H1 (cell line): Measurements from ENCODE around the gene ADPRHL1. TPM values are rescaled to one million over a fixed set of nuclear protein-coding genes. Genes with fewer than 3 reads are reported as not detected.

ENCODE experiments used
- CTCF ChIA-PET: fragments of 300-600 bp; sonication (Branson Sonifier 250); formaldehyde crosslinking; loops from one replicate; lab custom pipeline; 2021; ENCODE audit not compliant: partially characterized antibody; lab: Charles Lee
- POLR2A ChIA-PET: fragments of 300-600 bp; sonication (Branson Sonifier 250); formaldehyde crosslinking; loops from one replicate; lab custom pipeline; 2021; ENCODE audit warnings: inconsistent platforms; ENCODE audit not compliant: partially characterized antibody; lab: Charles Lee
- DNase-seq, 2 experiments: peaks; one replicate each; pipeline versions ENCODE4 v3.0.0 to v3.0.0-alpha.2; 2010 to 2022; ENCODE audit warnings: low spot score in 2 of 2, low read depth in 1 of 2, mixed read lengths in 1 of 2
- FAIRE-seq: peaks from 2 replicates; lab custom pipeline; 2011; peaks lifted over from hg19 to GRCh38; lab: Jason Lieb, UNC
- H2AFZ ChIP-seq: 2 replicates; pipeline ENCODE4 v1.8.1; 2012; ENCODE audit warnings: low read length, inconsistent platforms
- H2AK5ac ChIP-seq: 2 replicates; pipeline ENCODE4 v1.6.1; 2013; ENCODE audit warnings: low read depth, low read length
- H2BK120ac ChIP-seq: replicated peaks from 2 replicates; pipeline ENCODE3; 2013; ENCODE audit warnings: low read depth, low read length, inconsistent platforms
- H2BK12ac ChIP-seq: 2 replicates; pipeline ENCODE4 v1.6.1; 2013; ENCODE audit warnings: low read depth, low read length
- H2BK15ac ChIP-seq: 2 replicates; pipeline ENCODE4 v1.6.1; 2013; ENCODE audit warnings: low read length
- H2BK20ac ChIP-seq: 2 replicates; pipeline ENCODE4 v1.6.1; 2013; ENCODE audit warnings: low read length
- H2BK5ac ChIP-seq: 2 replicates; pipeline ENCODE4 v1.6.1; 2013; ENCODE audit warnings: low read depth, low read length
- H3K14ac ChIP-seq: 2 replicates; pipeline ENCODE4 v1.6.1; 2013; ENCODE audit warnings: inconsistent platforms; ENCODE audit not compliant: insufficient read length
- H3K18ac ChIP-seq: 2 replicates; pipeline ENCODE4 v1.6.1; 2013; ENCODE audit warnings: low read length; ENCODE audit errors: extremely low read depth
- H3K23ac ChIP-seq: 2 replicates; pipeline ENCODE4 v1.6.1; 2013; ENCODE audit warnings: inconsistent platforms; ENCODE audit not compliant: insufficient read length
- H3K23me2 ChIP-seq: 2 replicates; pipeline ENCODE4 v1.6.1; 2013; ENCODE audit warnings: low read depth, low read length
- H3K27ac ChIP-seq: 2 replicates; pipeline ENCODE4 v1.6.1; 2011; ENCODE audit warnings: low read depth, low read length, inconsistent platforms
- H3K27me3 ChIP-seq, 4 experiments: replicated peaks in 1 of 4; 1 replicate in 1 of 4; 2 replicates in 3 of 4; pipeline versions ENCODE4 v1.6.1 to v1.8.1; 2011 to 2013; ENCODE audit warnings: low read length in 3 of 4, mild to moderate bottlenecking in 3 of 4, inconsistent platforms in 2 of 4, mixed read lengths in 2 of 4, moderate library complexity in 1 of 4; ENCODE audit not compliant: control insufficient read depth in 3 of 4, insufficient read depth in 3 of 4; ENCODE audit errors: extremely low read depth in 1 of 4
- H3K36me3 ChIP-seq, 4 experiments: 2 replicates each; pipeline versions ENCODE4 v1.6.1 to v1.8.1; 2011 to 2013; ENCODE audit warnings: mild to moderate bottlenecking in 4 of 4, low read length in 3 of 4, moderate library complexity in 2 of 4, control low read depth in 1 of 4, inconsistent platforms in 1 of 4; ENCODE audit not compliant: insufficient read depth in 4 of 4, control insufficient read depth in 2 of 4
- H3K4ac ChIP-seq: replicated peaks from 2 replicates; pipeline ENCODE3; 2013; ENCODE audit warnings: low read length, low read depth, mixed read lengths, inconsistent platforms; ENCODE audit not compliant: insufficient read length
- H3K4me1 ChIP-seq, 4 experiments: replicated peaks in 1 of 4; 1 replicate in 1 of 4; 2 replicates in 3 of 4; pipeline versions ENCODE4 v1.6.1 to v1.8.1; 2011 to 2013; ENCODE audit warnings: low read length in 3 of 4, inconsistent platforms in 2 of 4, mixed read lengths in 1 of 4; ENCODE audit not compliant: insufficient read depth in 4 of 4, control insufficient read depth in 3 of 4
- H3K4me2 ChIP-seq, 2 experiments: 2 replicates each; pipeline versions ENCODE4 v1.6.1 to v1.8.1; 2011 to 2013; ENCODE audit warnings: low read depth in 2 of 2, low read length in 2 of 2, control low read depth in 1 of 2, inconsistent platforms in 1 of 2, mild to moderate bottlenecking in 1 of 2; ENCODE audit not compliant: insufficient read depth in 1 of 2
- H3K4me3 ChIP-seq, 4 experiments: fragments of 200-600, 300-600 bp in 1 of 4; sonication (generic), shearing (Covaris generic), sonication (Bioruptor Twin) in 1 of 4; 2 replicates each; pipeline versions ENCODE4 v1.5.1 to v1.8.1; 2011 to 2016; ENCODE audit warnings: low read length in 4 of 4, low read depth in 3 of 4, control low read depth in 2 of 4, inconsistent platforms in 2 of 4, mild to moderate bottlenecking in 2 of 4, mixed read lengths in 1 of 4, moderate library complexity in 1 of 4; ENCODE audit not compliant: insufficient read depth in 2 of 4; ENCODE audit errors: extremely low read depth in 1 of 4
- H3K56ac ChIP-seq: replicated peaks from 2 replicates; pipeline ENCODE3; 2013; ENCODE audit warnings: low read depth, mild to moderate bottlenecking, mixed read lengths, low read length, inconsistent platforms; ENCODE audit not compliant: insufficient read length
- H3K79me1 ChIP-seq: 2 replicates; pipeline ENCODE4 v1.6.1; 2013; ENCODE audit warnings: low read depth, low read length, control low read depth
- H3K79me2 ChIP-seq, 2 experiments: 2 replicates each; pipeline versions ENCODE4 v1.6.1 to v1.8.1; 2012 to 2013; ENCODE audit warnings: low read length in 2 of 2, mild to moderate bottlenecking in 2 of 2, inconsistent platforms in 1 of 2; ENCODE audit not compliant: insufficient read depth in 2 of 2, control insufficient read depth in 1 of 2
- H3K9ac ChIP-seq, 4 experiments: replicated peaks in 1 of 4; 1 replicate in 1 of 4; 2 replicates in 3 of 4; pipeline versions ENCODE4 v1.6.1 to v1.8.1; 2011 to 2013; ENCODE audit warnings: low read depth in 3 of 4, low read length in 3 of 4, control low read depth in 2 of 4, mild to moderate bottlenecking in 2 of 4, moderate library complexity in 2 of 4, inconsistent platforms in 1 of 4; ENCODE audit errors: extremely low read depth in 1 of 4
- H3K9me3 ChIP-seq, 2 experiments: 2 replicates each; pipeline versions ENCODE4 v1.6.1 to v1.8.1; 2012 to 2013; ENCODE audit warnings: mild to moderate bottlenecking in 2 of 2, moderate library complexity in 2 of 2, control low read depth in 1 of 2, inconsistent platforms in 1 of 2, low read depth in 1 of 2, low read length in 1 of 2, mixed read lengths in 1 of 2; ENCODE audit not compliant: insufficient read depth in 2 of 2
- H4K20me1 ChIP-seq, 2 experiments: replicated peaks in 1 of 2; 2 replicates each; pipeline versions ENCODE3 to v1.8.1; 2011 to 2013; ENCODE audit warnings: inconsistent platforms in 2 of 2, low read length in 2 of 2, mild to moderate bottlenecking in 1 of 2; ENCODE audit not compliant: insufficient read depth in 2 of 2, control insufficient read depth in 1 of 2
- H4K5ac ChIP-seq: 2 replicates; pipeline ENCODE4 v1.6.1; 2013; ENCODE audit warnings: low read length, low read depth, mixed read lengths, inconsistent platforms; ENCODE audit not compliant: insufficient read length
- H4K8ac ChIP-seq: 2 replicates; pipeline ENCODE4 v1.8.0; 2013; ENCODE audit warnings: mild to moderate bottlenecking, moderate library complexity, low read length, inconsistent platforms; ENCODE audit not compliant: insufficient read depth; ENCODE audit errors: extremely low read depth
- H4K91ac ChIP-seq: replicated peaks from 2 replicates; pipeline ENCODE3; 2013; ENCODE audit warnings: low read length, mixed read lengths, inconsistent platforms; ENCODE audit not compliant: insufficient read length
- HDAC6 ChIP-seq: IDR thresholded peaks from one replicate; pipeline ENCODE4 v1.7.1; 2012; ENCODE audit warnings: low read depth, mild to moderate bottlenecking, inconsistent platforms, low read length, moderate library complexity
- JUND ChIP-seq: IDR thresholded peaks from 2 replicates; pipeline ENCODE4 v1.6.1; 2011; ENCODE audit warnings: mild to moderate bottlenecking, improper control_type of control experiment, low read length
- MAFK ChIP-seq: IDR thresholded peaks from 2 replicates; pipeline ENCODE4 v1.6.1; 2012; ENCODE audit warnings: low read depth, mild to moderate bottlenecking, improper control_type of control experiment, low read length
- POLR2AphosphoS5 ChIP-seq: IDR thresholded peaks from 2 replicates; pipeline ENCODE4 v1.6.1; 2011; ENCODE audit warnings: low read depth, low read length
- RAD21 ChIP-seq, 2 experiments: IDR thresholded peaks in 1 of 2; conservative IDR thresholded peaks in 1 of 2; 2 replicates each; pipeline ENCODE4 v1.6.1; 2011; ENCODE audit warnings: low read depth in 2 of 2, low read length in 2 of 2, improper control_type of control experiment in 1 of 2, inconsistent platforms in 1 of 2, mild to moderate bottlenecking in 1 of 2, moderate library complexity in 1 of 2
- SAP30 ChIP-seq: fragments of 300-600 bp; sonication (generic); IDR thresholded peaks from 2 replicates; pipeline ENCODE4 v1.7.1; 2012; ENCODE audit warnings: low read length, moderate library complexity, mild to moderate bottlenecking, inconsistent platforms; ENCODE audit not compliant: insufficient read depth, insufficient replicate concordance
- SRF ChIP-seq: IDR thresholded peaks from 2 replicates; pipeline ENCODE4 v1.6.1; 2011; ENCODE audit warnings: mild to moderate bottlenecking, low read depth, low read length, moderate library complexity
- WGBS, 2 experiments: shearing (Covaris generic) in 1 of 2; methylation state at CpG; one replicate each; pipeline versions ENCODE4 v1.1.6 to v1.1.7; 2013 to 2015; ENCODE audit warnings: low lambda C conversion rate in 2 of 2, mixed read lengths in 2 of 2, inconsistent platforms in 1 of 2, low coverage in 1 of 2, missing lambda C conversion rate in 1 of 2; ENCODE audit not compliant: insufficient replicate concordance in 2 of 2, insufficient coverage in 1 of 2, insufficient read length in 1 of 2; ENCODE audit errors: extremely low coverage in 1 of 2, missing lambda C conversion rate in 1 of 2; 5-methylcytosine and 5-hydroxymethylcytosine counted together
- polyA plus RNA-seq, 7 experiments: library from polyadenylated mRNA; depleted of rRNA in 3 of 7; stranded (reverse) in 5 of 7; unstranded in 2 of 7; fragments of >200 nt in 5 of 7; fragments of 200-250 nt in 2 of 7; gene quantifications; 1 replicate in 5 of 7; 2 replicates in 1 of 7; 4 replicates in 1 of 7; pipeline versions ENCODE4 v1.2.1 to v1.2.3, GENCODE V29; 2011 to 2013; ENCODE audit warnings: missing spikeins in 2 of 7, mixed read lengths in 2 of 7
- total RNA-seq: library from RNA; stranded (reverse); fragmentation: NEBNext Ultra II Directional; extraction: Animal tissue kit (Norgen Biotek cat#: 25700); gene quantifications from 2 replicates; pipeline ENCODE4 v1.2.1, GENCODE V29; 2021
- TF ChIP-seq, protein P1 (sequence below), 3 experiments: IDR thresholded peaks; 1 replicate in 2 of 3; 2 replicates in 1 of 3; pipeline versions ENCODE4 v1.5.1 to v1.6.1; 2011; ENCODE audit warnings: low read length in 3 of 3, mild to moderate bottlenecking in 3 of 3, inconsistent platforms in 2 of 3, low read depth in 1 of 3, moderate library complexity in 1 of 3; ENCODE audit not compliant: insufficient read depth in 1 of 3; ENCODE audit errors: control extremely low read depth in 1 of 3

Gene ADPRHL1
- total and polyA plus RNA-seq, 2 of the 8 experiments (the other 6 are each of a cell fraction or from before 2014, with no cell fraction given), result 0.74 to 1.7 TPM

DNA sequence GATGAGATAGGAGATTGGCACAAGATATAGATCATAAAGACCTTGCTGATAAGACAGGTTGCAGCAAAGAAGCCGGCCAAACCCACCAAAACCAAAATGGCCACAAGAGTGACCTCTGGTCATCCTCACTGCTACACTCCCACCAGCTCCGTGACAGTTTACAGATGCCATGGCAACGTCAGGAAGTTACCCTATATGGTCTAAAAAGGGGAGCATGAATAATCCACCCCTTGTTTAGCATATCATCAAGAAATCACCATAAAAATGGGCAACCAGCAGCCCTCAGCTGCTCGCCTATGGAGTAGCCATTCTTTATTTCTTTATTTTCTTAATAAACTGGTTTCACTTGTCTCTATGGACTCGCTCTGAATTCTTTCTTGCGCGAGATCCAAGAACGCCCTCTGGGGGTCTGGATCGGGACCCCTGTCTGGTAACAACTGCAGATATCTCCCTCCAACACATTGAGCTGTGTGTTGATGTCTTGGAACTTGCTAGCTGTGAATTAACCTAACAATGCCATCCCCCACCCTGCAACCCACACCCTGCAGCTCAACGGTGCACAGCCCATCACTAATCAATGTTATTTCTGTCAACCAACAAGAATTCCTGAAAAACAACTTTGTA is 62.3 kb downstream of the ADPRHL1 start:
- H3K4me1 ChIP-seq, result peaks cover 8 to 16% (median 10%) of the 10 kb centered on the region in 4 experiments
- no peaks in the 10 kb centered on the region for H4K20me1 ChIP-seq
- peak overlapping the region; percentile 16 to 39; a peak in 3 of 4 replicates for H3K4me2 ChIP-seq
- H2BK5ac ChIP-seq, result peak overlapping the region; percentile 16; the same call in 1 of the 2 replicates
- peaks cover 5% of the 10 kb centered on the region for H3K23me2 ChIP-seq
- H4K91ac ChIP-seq, result no peak overlapping the region
- H3K14ac ChIP-seq, result no peak overlapping the region
- H3K27ac ChIP-seq, result peak overlapping the region; percentile 13; the same call in 1 of the 2 replicates
- CTCF ChIA-PET, result interaction anchor here (0.5 to 7.1 kb wide), 43 partner anchors 9 to 248 kb away, joined by 3 to 37 read pairs (median 4); partner anchors contain the start of gene LAMP1
- no peak overlapping the region for H2BK120ac ChIP-seq
- WGBS, 2 experiments, result 48% methylated on average over 10 of the region's 10 CpGs; no CpG with 5 or more reads in 1 of the 2 experiments
- no peak overlapping the region for H2AFZ ChIP-seq
- no peak overlapping the region for H3K4ac ChIP-seq
- no peak overlapping the region for H3K4me3 ChIP-seq
- peak overlapping the region; percentile 94; the same call in 1 of the 2 replicates for H2BK12ac ChIP-seq
- H3K27me3 ChIP-seq, result no peaks in the 10 kb centered on the region
- H3K9ac ChIP-seq, result no peak overlapping the region
- H3K56ac ChIP-seq, result no peak overlapping the region
- peak; percentile 69; the same call in 1 of the 2 replicates for TF ChIP-seq SRF
- TF ChIP-seq, protein P1, sequence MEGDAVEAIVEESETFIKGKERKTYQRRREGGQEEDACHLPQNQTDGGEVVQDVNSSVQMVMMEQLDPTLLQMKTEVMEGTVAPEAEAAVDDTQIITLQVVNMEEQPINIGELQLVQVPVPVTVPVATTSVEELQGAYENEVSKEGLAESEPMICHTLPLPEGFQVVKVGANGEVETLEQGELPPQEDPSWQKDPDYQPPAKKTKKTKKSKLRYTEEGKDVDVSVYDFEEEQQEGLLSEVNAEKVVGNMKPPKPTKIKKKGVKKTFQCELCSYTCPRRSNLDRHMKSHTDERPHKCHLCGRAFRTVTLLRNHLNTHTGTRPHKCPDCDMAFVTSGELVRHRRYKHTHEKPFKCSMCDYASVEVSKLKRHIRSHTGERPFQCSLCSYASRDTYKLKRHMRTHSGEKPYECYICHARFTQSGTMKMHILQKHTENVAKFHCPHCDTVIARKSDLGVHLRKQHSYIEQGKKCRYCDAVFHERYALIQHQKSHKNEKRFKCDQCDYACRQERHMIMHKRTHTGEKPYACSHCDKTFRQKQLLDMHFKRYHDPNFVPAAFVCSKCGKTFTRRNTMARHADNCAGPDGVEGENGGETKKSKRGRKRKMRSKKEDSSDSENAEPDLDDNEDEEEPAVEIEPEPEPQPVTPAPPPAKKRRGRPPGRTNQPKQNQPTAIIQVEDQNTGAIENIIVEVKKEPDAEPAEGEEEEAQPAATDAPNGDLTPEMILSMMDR (IDR thresholded peaks at IDR 0.05; ENCODE audit: control extremely low read depth in 1 of 3, insufficient read depth in 1 of 3, low read depth in 1 of 3, low read length in 3 of 3), result peak; percentile 31 to 49 (median 43)
- no peak for TF ChIP-seq HDAC6
- no peak for TF ChIP-seq SAP30
- TF ChIP-seq RAD21 (IDR thresholded peaks at IDR 0.05 in 1 of 2, conservative IDR thresholded peaks at IDR 0.05 in 1 of 2; ENCODE audit: low read depth in 2 of 2, low read length in 2 of 2), result peak; percentile 62 to 74
- no peak for TF ChIP-seq JUND
- no peak for TF ChIP-seq POLR2AphosphoS5
- no peak for TF ChIP-seq MAFK
- H2AK5ac ChIP-seq, result no peak overlapping the region
- POLR2A ChIA-PET, result interaction anchor here (1.0 to 4.8 kb wide), 17 partner anchors 10 to 231 kb away, joined by 3 to 34 read pairs (median 6); partner anchors contain the start of genes CUL4A, GRTP1 and PCID2
- H3K36me3 ChIP-seq, result peaks cover 0 to 13% (median 0%) of the 10 kb centered on the region in 4 experiments; a peak in 1 of 8 replicates
- no peak overlapping the region for H4K8ac ChIP-seq
- peak; percentile 60 for FAIRE-seq
- peaks cover 21 to 30% of the 10 kb centered on the region in 2 experiments for H3K9me3 ChIP-seq
- H3K23ac ChIP-seq, result no peak overlapping the region
- H2BK15ac ChIP-seq, result no peak overlapping the region
- H4K5ac ChIP-seq, result no peak overlapping the region
- H2BK20ac ChIP-seq, result 0 out of 2 replicates have a peak overlapping the region, but pooled peaks have one; percentile 86
- no peaks in the 10 kb centered on the region for H3K79me1 ChIP-seq
- DNase-seq, result no peak
- H3K79me2 ChIP-seq, result no peaks in the 10 kb centered on the region
- 0 out of 2 replicates have a peak overlapping the region, but pooled peaks have one; percentile 55 for H3K18ac ChIP-seq
